ENCODE data around the gene MTCL1.

Gene MTCL1

GRCh38 chr18:8696749-8697211 lies 8.6 kb upstream of the MTCL1 start:
- H2AK5ac ChIP-seq (ENCODE audit: low read length): no peak overlapping the region
- H4K8ac ChIP-seq (ENCODE audit: low read depth, low read length): no peak overlapping the region
- no peaks in the 10 kb centered on the region for H3K79me1 ChIP-seq (ENCODE audit: low read length)
- no peak overlapping the region for H3K4me2 ChIP-seq (ENCODE audit: low read length)
- no peaks in the 10 kb centered on the region for H3K9me3 ChIP-seq (ENCODE audit: insufficient read depth, low read depth, low read length)
- no peak overlapping the region for H2AFZ ChIP-seq (ENCODE audit: insufficient read depth, low read length, poor library complexity)
- WGBS (ENCODE audit: extremely low coverage, insufficient coverage, insufficient read length): no CpG with 5 or more reads among the region's 5 CpGs
- H2BK5ac ChIP-seq (ENCODE audit: low read depth, low read length, poor library complexity): no peak overlapping the region
- H3K4ac ChIP-seq (ENCODE audit: low read depth, low read length): no peak overlapping the region
- H3K4me1 ChIP-seq (ENCODE audit: control insufficient read depth in 1 of 2, insufficient read depth in 2 of 2, low read length in 2 of 2): no peaks in the 10 kb centered on the region
- H3K27me3 ChIP-seq (ENCODE audit: insufficient read depth, low read length): no peaks in the 10 kb centered on the region
- peak; percentile 67 to 88 for DNase-seq
- H3K9ac ChIP-seq (ENCODE audit: low read length): no peak overlapping the region
- H3K23ac ChIP-seq (ENCODE audit: low read length): no peak overlapping the region
- no peak overlapping the region for H3K27ac ChIP-seq (ENCODE audit: low read depth, low read length)
- no peak overlapping the region for H4K12ac ChIP-seq (ENCODE audit: low read depth, low read length)
- no peak overlapping the region for H4K91ac ChIP-seq (ENCODE audit: low read depth, low read length)
- H2BK120ac ChIP-seq (ENCODE audit: insufficient read depth, low read length, poor library complexity): no peak overlapping the region
- no peaks in the 10 kb centered on the region for H3K79me2 ChIP-seq (ENCODE audit: control insufficient read depth, insufficient read depth, low read length, poor library complexity)
- H2BK12ac ChIP-seq (ENCODE audit: low read length): no peak overlapping the region
- no peak overlapping the region for H3K18ac ChIP-seq (ENCODE audit: low read length)
- H3K14ac ChIP-seq (ENCODE audit: low read length): no peak overlapping the region
- H3K36me3 ChIP-seq (ENCODE audit: control insufficient read depth in 1 of 2, insufficient read depth in 2 of 2, low read length in 2 of 2): no peaks in the 10 kb centered on the region
- no peak overlapping the region for H3K4me3 ChIP-seq (ENCODE audit: low read depth, low read length)

- Histone ChIP-seq H3K79me2 (ENCODE audit: control insufficient read depth, insufficient read depth, low read length, poor library complexity) (no peaks in the 10 kb centered on the region), H3K27me3 (ENCODE audit: insufficient read depth, low read length) (no peaks in the 10 kb centered on the region), H2BK12ac (ENCODE audit: low read length) (no peak overlapping the region), H3K4me2 (ENCODE audit: low read length) (no peak overlapping the region), H4K91ac (ENCODE audit: low read depth, low read length) (no peak overlapping the region), H2BK120ac (ENCODE audit: insufficient read depth, low read length, poor library complexity) (no peak overlapping the region), H3K4me3 (ENCODE audit: low read depth, low read length) (no peak overlapping the region), H2AK5ac (ENCODE audit: low read length) (no peak overlapping the region), H3K4me1 (ENCODE audit: control insufficient read depth in 1 of 2, insufficient read depth in 2 of 2, low read length in 2 of 2) (peaks cover 0 to 2% of the 10 kb centered on the region in 2 experiments), H4K8ac (ENCODE audit: low read depth, low read length) (no peak overlapping the region), H3K14ac (ENCODE audit: low read length) (no peak overlapping the region), H3K23ac (ENCODE audit: low read length) (no peak overlapping the region), H3K9me3 (ENCODE audit: insufficient read depth, low read depth, low read length) (no peaks in the 10 kb centered on the region), H4K12ac (ENCODE audit: low read depth, low read length) (no peak overlapping the region), H3K36me3 (ENCODE audit: control insufficient read depth in 1 of 2, insufficient read depth in 2 of 2, low read length in 2 of 2) (no peaks in the 10 kb centered on the region), H2AFZ (ENCODE audit: insufficient read depth, low read length, poor library complexity) (no peak overlapping the region), H3K9ac (ENCODE audit: low read length) (no peak overlapping the region), H3K18ac (ENCODE audit: low read length) (no peak overlapping the region), H3K27ac (ENCODE audit: low read depth, low read length) (no peak overlapping the region), H3K79me1 (ENCODE audit: low read length) (no peaks in the 10 kb centered on the region), H3K4ac (ENCODE audit: low read depth, low read length) (no peak overlapping the region), H2BK5ac (ENCODE audit: low read depth, low read length, poor library complexity) (no peak overlapping the region)
- DNase-seq: no peak
- WGBS (ENCODE audit: extremely low coverage, insufficient coverage, insufficient read length): no CpG with 5 or more reads among the region's 7 CpGs
These were observed 6.2 kb upstream of the MTCL1 start for GRCh38 chr18:8699126-8699525.

- no peak overlapping the region for H2AFZ ChIP-seq (ENCODE audit: insufficient read depth, low read length, poor library complexity)
- H3K4me1 ChIP-seq (ENCODE audit: control insufficient read depth in 1 of 2, insufficient read depth in 2 of 2, low read length in 2 of 2): peaks cover 5 to 6% of the 10 kb centered on the region in 2 experiments
- H3K27me3 ChIP-seq (ENCODE audit: insufficient read depth, low read length): no peaks in the 10 kb centered on the region
- no peak overlapping the region for H3K27ac ChIP-seq (ENCODE audit: low read depth, low read length)
- H3K23ac ChIP-seq (ENCODE audit: low read length): no peak overlapping the region
- no peaks in the 10 kb centered on the region for H3K36me3 ChIP-seq (ENCODE audit: control insufficient read depth in 1 of 2, insufficient read depth in 2 of 2, low read length in 2 of 2)
- H3K14ac ChIP-seq (ENCODE audit: low read length): no peak overlapping the region
- H2AK5ac ChIP-seq (ENCODE audit: low read length): no peak overlapping the region
- no peaks in the 10 kb centered on the region for H3K9me3 ChIP-seq (ENCODE audit: insufficient read depth, low read depth, low read length)
- no peak overlapping the region for H3K4me2 ChIP-seq (ENCODE audit: low read length)
- H3K4ac ChIP-seq (ENCODE audit: low read depth, low read length): no peak overlapping the region
- no peak overlapping the region for H2BK5ac ChIP-seq (ENCODE audit: low read depth, low read length, poor library complexity)
- peaks cover 2% of the 10 kb centered on the region for H3K79me2 ChIP-seq (ENCODE audit: control insufficient read depth, insufficient read depth, low read length, poor library complexity)
- no peak overlapping the region for H4K91ac ChIP-seq (ENCODE audit: low read depth, low read length)
- WGBS (ENCODE audit: extremely low coverage, insufficient coverage, insufficient read length): no CpG with 5 or more reads among the region's 2 CpGs
- H4K12ac ChIP-seq (ENCODE audit: low read depth, low read length): no peak overlapping the region
- peaks cover 3% of the 10 kb centered on the region for H3K79me1 ChIP-seq (ENCODE audit: low read length)
- H3K9ac ChIP-seq (ENCODE audit: low read length): no peak overlapping the region
- no peak overlapping the region for H2BK12ac ChIP-seq (ENCODE audit: low read length)
- no peak overlapping the region for H3K4me3 ChIP-seq (ENCODE audit: low read depth, low read length)
- no peak overlapping the region for H4K8ac ChIP-seq (ENCODE audit: low read depth, low read length)
- H3K18ac ChIP-seq (ENCODE audit: low read length): no peak overlapping the region
- no peak for DNase-seq
- H2BK120ac ChIP-seq (ENCODE audit: insufficient read depth, low read length, poor library complexity): no peak overlapping the region
These were observed 5.4 kb upstream of the MTCL1 start for GRCh38 chr18:8699948-8700347.

GRCh38 chr18:8701546-8702118 lies 3.7 kb upstream of the MTCL1 start:
- H3K36me3 ChIP-seq (ENCODE audit: control insufficient read depth in 1 of 2, insufficient read depth in 2 of 2, low read length in 2 of 2): no peaks in the 10 kb centered on the region
- peaks cover 12% of the 10 kb centered on the region for H3K27me3 ChIP-seq (ENCODE audit: insufficient read depth, low read length)
- H2BK5ac ChIP-seq (ENCODE audit: low read depth, low read length, poor library complexity): no peak overlapping the region
- peaks cover 2% of the 10 kb centered on the region for H3K79me2 ChIP-seq (ENCODE audit: control insufficient read depth, insufficient read depth, low read length, poor library complexity)
- no peak overlapping the region for H2AK5ac ChIP-seq (ENCODE audit: low read length)
- no peak overlapping the region for H4K91ac ChIP-seq (ENCODE audit: low read depth, low read length)
- H3K27ac ChIP-seq (ENCODE audit: low read depth, low read length): no peak overlapping the region
- H2BK12ac ChIP-seq (ENCODE audit: low read length): no peak overlapping the region
- peaks cover 9 to 12% of the 10 kb centered on the region in 2 experiments for H3K4me1 ChIP-seq (ENCODE audit: control insufficient read depth in 1 of 2, insufficient read depth in 2 of 2, low read length in 2 of 2)
- H3K79me1 ChIP-seq (ENCODE audit: low read length): peaks cover 3% of the 10 kb centered on the region
- H4K12ac ChIP-seq (ENCODE audit: low read depth, low read length): no peak overlapping the region
- no CpG with 5 or more reads among the region's 9 CpGs for WGBS (ENCODE audit: extremely low coverage, insufficient coverage, insufficient read length)
- H3K9ac ChIP-seq (ENCODE audit: low read length): no peak overlapping the region
- H2AFZ ChIP-seq (ENCODE audit: insufficient read depth, low read length, poor library complexity): no peak overlapping the region
- H3K14ac ChIP-seq (ENCODE audit: low read length): no peak overlapping the region
- no peak overlapping the region for H4K8ac ChIP-seq (ENCODE audit: low read depth, low read length)
- no peak overlapping the region for H3K4me3 ChIP-seq (ENCODE audit: low read depth, low read length)
- DNase-seq: no peak
- no peak overlapping the region for H3K4me2 ChIP-seq (ENCODE audit: low read length)
- no peak overlapping the region for H3K18ac ChIP-seq (ENCODE audit: low read length)
- H3K9me3 ChIP-seq (ENCODE audit: insufficient read depth, low read depth, low read length): peaks cover 2% of the 10 kb centered on the region
- H3K23ac ChIP-seq (ENCODE audit: low read length): no peak overlapping the region
- no peak overlapping the region for H3K4ac ChIP-seq (ENCODE audit: low read depth, low read length)
- no peak overlapping the region for H2BK120ac ChIP-seq (ENCODE audit: insufficient read depth, low read length, poor library complexity)

All from trophoblast cell (in vitro differentiated cells and primary cell).